HL-60 (cell line): ENCODE measurements around the gene NPR1.

Experiments
- DNase-seq, 2 experiments: peaks; one replicate each; pipeline ENCODE4 v3.0.0-alpha.2; 2010 to 2020; ENCODE audit warnings: low read depth in 1 of 2, low spot score in 1 of 2
- H3K27ac ChIP-seq: fragments of 250-450 bp; sonication (Bioruptor Pico); replicated peaks from 2 replicates; pipeline ENCODE4 v1.5.1; 2020; ENCODE audit warnings: mild to moderate bottlenecking, moderate library complexity
- H3K27me3 ChIP-seq: fragments of 250-450 bp; sonication (Bioruptor Pico); 2 replicates; pipeline ENCODE4 v1.5.1; 2021; ENCODE audit warnings: mild to moderate bottlenecking, moderate library complexity; ENCODE audit not compliant: insufficient read depth, poor library complexity, severe bottlenecking
- H3K4me3 ChIP-seq: replicated peaks from 2 replicates; pipeline ENCODE4 v1.5.1; 2011; ENCODE audit warnings: mild to moderate bottlenecking, control low read depth, low read length; ENCODE audit not compliant: insufficient read depth
- CTCF ChIP-seq: IDR thresholded peaks from one replicate; pipeline ENCODE4 v1.5.1; 2011; ENCODE audit warnings: low read length, control low read depth, inconsistent platforms; ENCODE audit not compliant: insufficient read depth
- GABPA ChIP-seq: IDR thresholded peaks from 2 replicates; pipeline ENCODE4 v1.6.1; 2012; ENCODE audit warnings: low read depth
- POLR2AphosphoS5 ChIP-seq: IDR thresholded peaks from 2 replicates; pipeline ENCODE4 v1.6.1; 2012; ENCODE audit warnings: low read depth
- REST ChIP-seq: IDR thresholded peaks from 2 replicates; pipeline ENCODE4 v1.6.1; 2012; ENCODE audit warnings: low read depth; ENCODE audit not compliant: insufficient replicate concordance
- SPI1 ChIP-seq: IDR thresholded peaks from 2 replicates; pipeline ENCODE4 v1.6.1; 2012; ENCODE audit warnings: low read depth, mild to moderate bottlenecking, borderline replicate concordance

The NPR1 gene

GRCh38 chr1:153733970-153734369, 55.5 kb downstream of the NPR1 start:
- peak overlapping the region; percentile 27 for H3K27ac ChIP-seq
- TF ChIP-seq REST (no peak), GABPA (no peak), POLR2AphosphoS5 (no peak), SPI1 (no peak), CTCF (no peak)
- DNase-seq: no peak
- H3K27me3 ChIP-seq: no peaks in the 10 kb centered on the region
- H3K4me3 ChIP-seq: no peak overlapping the region

- no peaks in the 10 kb centered on the region for H3K27me3 ChIP-seq
- DNase-seq: peak in 1 of 2 experiments; percentile 48
- H3K27ac ChIP-seq: peak overlapping the region; percentile 27
- TF ChIP-seq POLR2AphosphoS5 (no peak), SPI1 (no peak), REST (no peak), GABPA (no peak), CTCF (no peak)
- H3K4me3 ChIP-seq: no peak overlapping the region
These were observed 56.1 kb downstream of the NPR1 start for GRCh38 chr1:153734396-153735089.

GRCh38 chr1:153735090-153735420, 56.6 kb downstream of the NPR1 start:
- Histone ChIP-seq H3K27me3 (no peaks in the 10 kb centered on the region), H3K4me3 (no peak overlapping the region), H3K27ac (0 out of 2 replicates have a peak overlapping the region, but pooled peaks have one; percentile 10)
- no peak for DNase-seq
- TF ChIP-seq REST (no peak), GABPA (no peak), POLR2AphosphoS5 (no peak), SPI1 (no peak), CTCF (no peak)
